ENCODE results near the gene MMP24OS. TPM values are rescaled to one million over a fixed set of nuclear protein-coding genes. Genes with fewer than 3 reads are reported as not detected.
A peak's percentile ranks its signal among the peaks of the same experiment; 100 is the strongest.

Gene MMP24OS
- total RNA-seq: 5.0 and 6.9 TPM in 2 replicates

DNA sequence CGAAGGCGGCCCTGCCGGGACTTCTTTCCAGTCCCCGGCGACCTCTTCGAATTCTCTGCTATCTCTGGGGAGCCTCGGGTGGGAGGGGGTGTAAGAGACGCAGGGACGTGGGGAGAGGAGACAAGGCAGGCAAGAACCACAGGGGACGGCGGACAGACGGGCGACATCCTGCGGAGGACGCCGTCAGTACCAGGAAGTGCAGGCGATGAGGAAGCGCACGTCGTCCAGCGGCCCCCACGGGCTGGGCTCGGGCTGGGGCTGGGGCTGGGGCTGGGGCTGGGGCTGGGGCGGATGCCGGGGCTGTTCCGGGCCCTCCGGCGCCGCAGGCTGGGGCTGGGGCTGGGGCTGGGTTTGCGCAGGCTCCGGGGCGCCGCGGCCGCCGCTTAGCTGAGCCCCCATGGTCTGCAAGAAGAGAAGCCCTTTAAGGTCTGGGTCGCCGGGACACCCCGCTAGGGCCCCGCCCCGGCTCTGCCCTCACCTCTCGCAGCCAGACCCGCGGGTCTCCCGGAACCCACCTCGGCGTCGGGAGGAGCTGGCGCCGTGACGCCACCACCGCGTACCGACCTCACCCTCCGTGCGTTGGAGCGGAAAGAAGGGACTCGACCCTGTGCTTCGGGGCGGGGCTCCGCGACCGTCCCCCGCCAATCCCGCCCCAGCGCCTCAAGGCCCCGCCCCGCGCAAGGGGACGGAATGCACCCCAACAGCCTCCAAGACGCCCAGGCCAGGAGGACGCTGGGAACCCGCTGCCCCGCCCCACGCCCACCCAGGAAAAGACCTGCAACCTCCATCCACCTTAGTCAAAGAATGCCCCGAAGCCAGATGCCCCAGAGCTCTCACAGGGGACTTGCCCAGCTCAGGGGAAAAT lies at the start of gene MMP24OS:
Gene MMP24OS (minus strand): TSS at position 592 of the 865 bp plus-strand sequence. CDS start 193 bp downstream, at position 399.
- DNase-seq (ENCODE audit: low read depth): peak; percentile 73
- FAIRE-seq: no peak
- Histone ChIP-seq H3K27me3 (ENCODE audit: control insufficient read depth, insufficient read depth, low read length) (no peaks in the 10 kb centered on the region), H3K36me3 (ENCODE audit: control insufficient read depth, insufficient read depth, low read length) (peaks cover 28% of the 10 kb centered on the region), H3K4me3 (ENCODE audit: low read depth, low read length) (peak within 1 kb of the TSS; percentile 46)
- peak; percentile 43 for TF ChIP-seq CTCF (IDR thresholded peaks at IDR 0.05; ENCODE audit: insufficient read depth, low read length, severe bottlenecking)

DNA sequence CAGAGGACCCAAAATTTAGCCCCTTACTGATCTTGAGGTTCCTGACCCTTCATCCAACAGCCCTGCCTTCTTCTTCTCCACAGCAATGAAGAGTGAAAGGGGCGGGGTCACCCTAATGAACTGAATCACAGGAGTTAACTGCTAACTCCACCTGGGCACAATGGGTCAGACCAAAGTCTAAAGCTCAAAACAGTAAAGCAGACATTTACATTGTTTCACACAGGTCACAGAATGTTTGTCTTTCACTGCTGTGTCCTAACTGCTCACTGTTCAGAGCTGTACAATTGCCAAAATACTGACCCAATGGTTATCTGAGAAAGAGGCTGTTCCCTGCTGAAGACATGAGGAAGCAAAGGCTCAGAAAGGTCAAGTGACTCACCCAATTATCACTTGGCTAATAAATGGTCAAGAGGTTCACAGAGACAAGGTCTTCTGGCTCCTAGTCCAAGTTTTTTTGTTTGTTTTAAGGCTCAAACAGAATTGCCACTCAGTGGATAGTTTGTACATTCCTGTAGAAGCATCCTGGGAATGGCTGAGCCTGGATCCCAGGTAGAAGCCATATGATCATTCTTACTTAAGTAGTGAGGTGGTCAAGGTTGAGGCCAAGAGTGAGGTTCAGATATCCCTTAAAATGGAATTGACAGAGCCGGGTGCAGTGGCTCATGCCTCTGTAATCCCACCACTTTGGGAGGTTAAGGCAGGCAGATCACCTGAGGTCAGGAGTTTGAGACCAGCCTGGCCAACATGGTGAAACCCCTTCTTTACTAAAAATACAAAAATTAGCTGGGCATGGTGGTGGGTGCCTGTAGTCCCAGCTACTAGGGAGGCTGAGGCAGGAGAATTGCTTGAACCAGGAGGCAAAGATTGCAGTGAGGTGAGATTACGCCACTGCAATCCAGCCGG lies 49.4 kb upstream of the MMP24OS start:
- H3K36me3 ChIP-seq (ENCODE audit: control insufficient read depth, insufficient read depth, low read length): peaks cover 2% of the 10 kb centered on the region
- no peak overlapping the region for H3K4me3 ChIP-seq (ENCODE audit: low read depth, low read length)
- TF ChIP-seq CTCF (IDR thresholded peaks at IDR 0.05; ENCODE audit: insufficient read depth, low read length, severe bottlenecking): no peak
- DNase-seq (ENCODE audit: low read depth) (no peak), FAIRE-seq (no peak)
- H3K27me3 ChIP-seq (ENCODE audit: control insufficient read depth, insufficient read depth, low read length): no peaks in the 10 kb centered on the region

- no peak for DNase-seq (ENCODE audit: low read depth)
- Histone ChIP-seq H3K27me3 (ENCODE audit: control insufficient read depth, insufficient read depth, low read length) (no peaks in the 10 kb centered on the region), H3K4me3 (ENCODE audit: low read depth, low read length) (no peak overlapping the region), H3K36me3 (ENCODE audit: control insufficient read depth, insufficient read depth, low read length) (peaks cover 2% of the 10 kb centered on the region)
- no peak for FAIRE-seq
- TF ChIP-seq CTCF (IDR thresholded peaks at IDR 0.05; ENCODE audit: insufficient read depth, low read length, severe bottlenecking): no peak
Measured at GRCh38 chr20:35326740-35327073, 48.8 kb upstream of the MMP24OS start.

- Histone ChIP-seq H3K4me3 (ENCODE audit: low read depth, low read length) (no peak overlapping the region), H3K36me3 (ENCODE audit: control insufficient read depth, insufficient read depth, low read length) (peaks cover 2% of the 10 kb centered on the region), H3K27me3 (ENCODE audit: control insufficient read depth, insufficient read depth, low read length) (no peaks in the 10 kb centered on the region)
- TF ChIP-seq CTCF (IDR thresholded peaks at IDR 0.05; ENCODE audit: insufficient read depth, low read length, severe bottlenecking): no peak
- DNase-seq (ENCODE audit: low read depth) (no peak), FAIRE-seq (no peak)
Measured at GRCh38 chr20:35326021-35326739, 48.3 kb upstream of the MMP24OS start.

DNA sequence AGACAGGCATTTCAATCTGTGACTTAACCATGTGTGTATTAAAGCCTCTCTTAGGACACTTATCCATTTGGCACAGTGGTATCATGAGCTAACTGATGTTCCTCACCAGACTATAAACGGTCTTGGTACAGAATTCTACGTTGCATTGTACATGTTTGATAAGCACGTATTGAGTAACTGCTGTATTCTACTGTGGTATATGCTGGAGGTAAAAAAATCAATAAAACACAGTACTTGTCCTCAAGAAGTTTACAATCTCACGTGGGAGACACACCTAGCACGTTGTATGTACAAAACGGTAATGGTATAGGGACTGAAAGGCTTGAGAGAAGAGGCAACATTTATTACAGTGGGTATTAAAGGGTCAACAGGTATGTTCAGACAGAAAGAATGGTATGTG lies 47.5 kb upstream of the MMP24OS start:
- DNase-seq (ENCODE audit: low read depth) (no peak), FAIRE-seq (no peak)
- Histone ChIP-seq H3K4me3 (ENCODE audit: low read depth, low read length) (no peak overlapping the region), H3K27me3 (ENCODE audit: control insufficient read depth, insufficient read depth, low read length) (no peaks in the 10 kb centered on the region), H3K36me3 (ENCODE audit: control insufficient read depth, insufficient read depth, low read length) (peaks cover 2% of the 10 kb centered on the region)
- no peak for TF ChIP-seq CTCF (IDR thresholded peaks at IDR 0.05; ENCODE audit: insufficient read depth, low read length, severe bottlenecking)
